ENCODE measurements around the gene NUTM1.
"Not testable (repeated sequence)": the region's sequence is repeated elsewhere in the genome, so short reads cannot be mapped to it uniquely, and the experiment has no call there.

The NUTM1 gene

GRCh38 chr15:34366271-34367065 is 23.4 kb downstream of the NUTM1 start:
- peak; percentile 54 for DNase-seq

- peak; percentile 87 for DNase-seq
Observed at GRCh38 chr15:34367101-34368081, 24.3 kb downstream of the NUTM1 start, which contains the start of gene LPCAT4. TSS of gene LPCAT4 (minus strand) at chr15:34367196. CDS start at chr15:34367100, 96 bp downstream.

GRCh38 chr15:34370129-34370528 is 27.0 kb downstream of the NUTM1 start:
- DNase-seq = no peak

- no peak for DNase-seq
Observed at GRCh38 chr15:34370643-34371042, 27.5 kb downstream of the NUTM1 start.

- DNase-seq = no peak
Observed at GRCh38 chr15:34373951-34374350, 30.8 kb downstream of the NUTM1 start.

- no peak for DNase-seq
Observed at GRCh38 chr15:34374816-34375215, 31.7 kb downstream of the NUTM1 start.

- DNase-seq = not testable (repeated sequence)
Observed at GRCh38 chr15:34375541-34375940, 32.4 kb downstream of the NUTM1 start.

- DNase-seq = no peak
Observed at GRCh38 chr15:34376856-34377255, 33.7 kb downstream of the NUTM1 start.

GRCh38 chr15:34380491-34380890 is 37.4 kb downstream of the NUTM1 start:
- DNase-seq = not testable (repeated sequence)

- not testable (repeated sequence) for DNase-seq
Observed at GRCh38 chr15:34381829-34382521, 38.9 kb downstream of the NUTM1 start.

GRCh38 chr15:34389594-34390086 is 46.5 kb downstream of the NUTM1 start:
- DNase-seq = not testable (repeated sequence)

- not testable (repeated sequence) for DNase-seq
Observed at GRCh38 chr15:34392981-34393380, 49.9 kb downstream of the NUTM1 start.

- not testable (repeated sequence) for DNase-seq
Observed at GRCh38 chr15:34397637-34398259, 54.6 kb downstream of the NUTM1 start.

GRCh38 chr15:34403160-34403598 is 60.1 kb downstream of the NUTM1 start:
- not testable (repeated sequence) for DNase-seq

GRCh38 chr15:34403899-34404298 is 60.8 kb downstream of the NUTM1 start:
- DNase-seq = not testable (repeated sequence)

All from activated CD4-positive, CD25-positive, alpha-beta regulatory T cell treated with anti-CD3 and anti-CD28 coated beads, Interleukin-2, amount 50 U/mL, for 72 hours (primary cell).